ENCODE results near the gene PCK1.

Gene PCK1

DNA sequence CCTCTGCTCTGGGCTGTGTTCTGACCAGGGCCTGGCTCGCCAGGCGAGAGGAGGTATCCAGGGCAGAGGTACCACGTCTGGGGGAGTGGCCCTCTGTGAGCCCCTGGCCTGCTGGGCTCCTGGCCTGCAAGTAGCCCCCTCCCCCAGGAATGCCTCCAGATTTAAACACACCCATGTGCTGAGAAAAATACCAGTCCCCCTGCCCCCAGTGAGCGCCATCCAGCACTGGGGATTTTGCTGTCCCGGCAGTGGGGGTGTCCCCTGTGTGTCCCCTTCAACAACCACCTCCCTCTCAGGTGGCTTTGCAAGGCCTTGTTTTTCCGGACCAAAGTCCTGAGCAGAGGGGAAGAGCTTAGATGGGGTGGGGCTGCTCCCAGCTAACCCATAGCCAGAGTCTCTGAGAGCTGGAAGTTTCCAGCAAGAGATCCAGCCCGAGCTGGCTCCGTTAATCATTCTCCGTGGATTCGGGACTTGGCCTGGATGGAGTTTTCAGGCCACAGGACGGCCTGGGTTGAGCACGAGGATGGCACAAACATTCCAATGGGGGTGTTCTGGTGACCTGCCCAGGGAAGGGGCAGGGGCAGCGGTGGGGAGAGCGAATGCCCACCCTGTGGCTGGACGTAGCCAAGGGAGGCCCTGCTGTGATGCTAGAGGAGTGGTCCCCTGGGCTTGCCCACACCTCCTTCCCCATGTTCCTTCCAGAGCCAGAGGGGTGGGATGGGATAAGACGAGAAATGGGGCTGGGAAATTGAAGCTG lies 29.0 kb downstream of the PCK1 start:
- FAIRE-seq = no peak

DNA sequence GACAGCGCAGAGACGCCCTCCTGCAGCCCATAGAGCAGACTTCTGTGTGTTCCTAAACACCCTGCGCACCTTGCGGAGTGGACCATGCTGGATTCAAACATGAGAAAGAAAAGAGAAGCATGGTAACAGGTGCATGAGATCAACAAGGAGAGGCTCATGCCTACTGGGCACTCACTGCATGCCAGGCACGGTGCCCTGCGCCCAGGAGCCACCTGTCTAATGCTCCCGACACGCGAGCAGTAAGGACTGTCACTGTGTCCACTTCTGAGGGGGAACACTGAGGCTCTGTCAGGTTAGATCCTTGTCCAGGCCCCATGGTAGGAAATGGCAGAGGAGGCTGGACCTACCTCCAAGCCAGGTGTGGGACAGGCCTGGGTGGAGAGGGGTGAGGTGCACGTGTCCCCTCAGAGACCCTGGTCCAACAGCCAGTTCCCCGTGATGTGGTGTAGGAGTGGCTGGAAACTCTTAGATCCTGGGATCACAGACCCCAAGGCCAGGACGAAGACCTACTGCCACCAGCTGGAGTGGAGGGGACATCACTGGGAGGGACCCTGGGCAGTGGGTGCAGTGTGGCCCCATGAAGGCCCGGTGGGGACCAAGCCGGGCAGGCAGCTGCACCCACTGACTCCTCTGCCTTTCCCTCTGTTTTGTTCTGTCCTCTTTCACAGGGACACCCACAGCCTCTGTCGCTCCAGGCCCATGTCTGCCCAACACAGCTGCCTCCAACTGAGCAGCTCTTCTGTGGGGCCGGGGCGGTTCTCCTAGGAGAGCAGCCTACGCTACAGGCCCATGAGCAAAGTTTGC lies 29.8 kb downstream of the PCK1 start:
- no peak for FAIRE-seq

DNA sequence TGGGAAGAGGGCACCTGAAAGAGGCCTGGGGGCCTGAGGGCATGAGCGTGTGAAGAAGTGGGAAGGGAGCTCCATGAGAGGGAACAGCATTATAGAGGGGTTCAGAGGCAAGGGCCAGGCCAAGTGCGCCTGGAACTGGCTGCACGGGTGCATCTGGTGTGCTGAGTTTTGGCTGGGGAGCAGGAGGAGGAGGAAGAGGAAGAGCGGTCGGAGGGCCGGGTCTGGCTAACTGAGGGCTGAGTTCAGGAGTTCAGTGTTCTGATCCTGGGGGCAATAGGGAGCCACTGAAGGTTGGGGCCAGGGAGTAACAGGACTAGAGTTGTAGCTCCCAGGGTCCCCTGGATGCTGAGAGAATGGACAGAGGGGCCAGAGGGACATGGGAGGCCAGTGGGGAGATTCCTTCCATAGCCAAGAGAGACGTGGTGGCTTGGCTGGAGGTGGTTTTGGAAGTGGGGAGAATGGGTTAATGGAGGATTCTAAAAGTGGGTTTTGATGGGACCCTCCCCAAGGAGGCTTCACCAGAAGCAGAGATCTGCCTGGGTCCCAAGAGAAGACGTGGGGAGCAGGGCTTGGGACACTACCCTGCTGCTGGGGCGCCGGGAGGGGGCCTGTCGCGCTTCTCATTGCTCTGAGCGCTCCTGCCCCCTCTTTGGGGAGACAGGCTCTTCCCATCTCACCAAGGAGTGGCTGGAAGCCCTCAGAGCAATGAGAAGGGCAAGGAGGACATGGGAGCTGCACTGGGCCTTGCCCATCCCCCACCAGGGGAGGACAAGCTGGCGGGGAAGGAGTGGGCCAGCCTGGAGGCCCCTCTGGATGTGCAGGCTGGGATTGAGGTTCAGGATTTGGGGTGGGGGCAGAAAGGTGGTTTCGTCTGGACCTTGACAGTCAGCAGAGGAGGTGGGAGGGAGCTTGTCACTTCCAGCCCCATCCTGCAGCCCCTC lies 30.6 kb downstream of the PCK1 start:
- no peak for FAIRE-seq

DNA sequence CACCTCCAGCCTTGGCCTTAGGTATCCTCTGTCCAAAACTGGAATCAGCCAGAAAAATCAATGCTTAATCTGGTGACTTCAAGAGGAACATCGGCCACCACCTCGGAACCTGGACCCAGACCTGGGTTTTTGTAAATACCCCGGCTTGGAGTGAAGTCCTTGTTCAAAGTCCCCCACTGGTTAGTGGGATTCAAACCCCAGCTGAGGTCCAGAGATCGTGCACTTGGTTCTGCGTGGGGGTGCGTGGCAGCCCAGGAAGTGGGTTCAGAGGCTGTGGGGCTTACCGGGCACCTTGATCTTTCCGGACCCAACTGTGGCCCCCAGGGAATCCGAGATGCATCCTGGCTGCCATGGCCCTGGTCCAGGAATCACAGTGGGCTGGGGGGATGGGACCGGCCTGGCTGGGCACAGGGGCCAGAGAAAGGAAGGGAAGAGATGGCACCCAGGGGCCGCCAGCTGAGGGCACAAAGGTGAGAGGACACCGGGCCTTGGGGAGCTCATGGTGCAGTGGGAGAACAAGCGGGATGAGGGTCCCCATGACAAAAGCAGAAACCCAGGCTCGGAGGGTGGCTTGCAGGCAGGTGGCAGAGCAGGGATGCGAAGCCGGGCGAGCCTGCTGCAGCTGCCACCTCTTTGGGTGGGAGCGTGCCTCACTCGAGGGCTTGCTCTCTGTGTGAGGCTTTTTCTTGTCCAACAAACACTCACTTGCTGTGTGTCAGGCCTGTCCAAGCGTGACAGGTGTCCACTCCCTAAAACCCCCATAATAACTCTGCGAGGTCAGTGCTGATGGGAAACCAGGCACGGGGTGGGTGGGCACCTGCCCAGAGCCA lies 31.6 kb downstream of the PCK1 start:
- no peak for FAIRE-seq

DNA sequence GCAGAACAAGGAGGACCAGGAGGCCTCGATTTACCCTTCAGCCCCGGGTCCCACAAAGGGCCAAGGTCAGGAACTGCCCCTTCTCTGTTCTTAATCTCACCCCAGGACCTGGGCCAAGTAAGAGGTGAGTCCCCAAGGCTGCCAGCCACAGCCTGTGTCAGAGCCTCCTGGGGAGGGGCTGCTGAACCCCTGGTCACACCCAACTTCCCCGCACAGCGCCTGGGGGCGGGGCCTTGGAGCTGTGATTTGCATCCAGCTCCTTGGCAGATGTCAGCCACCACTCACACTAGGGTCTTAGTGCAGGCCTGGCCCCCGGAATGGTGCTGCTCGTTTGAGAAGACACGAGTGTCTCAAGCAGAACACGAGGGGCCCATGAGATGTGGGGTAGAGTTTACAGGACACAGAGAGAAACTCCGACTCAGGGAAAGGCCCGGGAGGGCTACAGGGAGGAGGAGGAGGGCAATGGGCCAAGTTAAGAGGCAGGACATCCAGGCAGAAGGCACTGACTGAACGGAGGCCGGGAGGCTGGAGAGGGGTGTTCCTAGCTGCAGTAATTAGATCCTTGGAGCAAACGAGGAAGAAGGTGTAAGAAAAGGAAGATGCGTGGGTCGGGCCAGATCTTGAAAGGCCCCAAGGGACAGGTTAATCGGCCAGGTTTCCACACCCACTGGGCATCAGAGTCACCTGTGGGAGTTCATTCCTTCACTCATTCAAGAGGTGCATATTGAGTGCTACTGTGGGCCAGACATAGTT lies 32.4 kb downstream of the PCK1 start:
- FAIRE-seq = no peak

DNA sequence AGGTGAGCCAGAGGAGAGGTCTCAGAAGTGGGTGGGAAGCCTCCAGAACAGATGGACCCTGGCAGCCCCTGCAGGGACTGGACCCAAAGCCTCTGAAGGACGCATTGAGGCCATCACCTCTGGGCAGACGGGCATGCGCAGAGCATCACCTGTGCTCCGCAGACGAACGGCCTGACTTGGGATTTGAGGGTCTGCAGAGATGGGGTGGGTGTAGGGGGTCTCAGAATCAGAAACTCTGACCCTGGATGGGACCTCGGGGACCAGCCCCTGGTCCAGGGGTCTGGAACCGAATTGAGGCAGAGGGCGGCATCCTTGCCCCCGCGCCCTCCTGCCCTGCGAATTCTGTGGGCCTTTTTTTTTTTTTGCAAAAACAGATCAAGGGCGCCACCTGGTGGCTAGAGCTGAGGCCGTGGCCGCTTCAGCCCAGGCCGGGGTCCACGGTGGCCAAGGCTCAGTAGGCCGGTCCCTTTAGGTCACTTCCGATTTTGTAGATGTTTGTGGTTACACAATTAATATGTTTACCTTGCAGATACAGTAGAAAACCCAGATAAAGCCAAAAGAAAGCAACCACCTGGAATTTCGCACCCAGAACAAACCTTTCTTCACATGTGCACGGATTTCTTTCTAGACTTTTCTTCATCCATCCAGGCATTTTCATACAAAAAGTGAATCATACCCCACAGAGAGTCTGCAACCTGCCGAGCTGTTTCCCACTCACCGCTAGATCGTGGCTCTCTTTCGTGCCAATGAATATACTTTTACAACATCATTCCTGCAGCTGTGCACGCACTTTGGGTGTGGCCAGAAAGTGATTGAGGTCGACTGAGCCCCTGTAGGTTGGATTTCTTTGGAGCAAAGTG lies 33.4 kb downstream of the PCK1 start:
- no peak for FAIRE-seq

DNA sequence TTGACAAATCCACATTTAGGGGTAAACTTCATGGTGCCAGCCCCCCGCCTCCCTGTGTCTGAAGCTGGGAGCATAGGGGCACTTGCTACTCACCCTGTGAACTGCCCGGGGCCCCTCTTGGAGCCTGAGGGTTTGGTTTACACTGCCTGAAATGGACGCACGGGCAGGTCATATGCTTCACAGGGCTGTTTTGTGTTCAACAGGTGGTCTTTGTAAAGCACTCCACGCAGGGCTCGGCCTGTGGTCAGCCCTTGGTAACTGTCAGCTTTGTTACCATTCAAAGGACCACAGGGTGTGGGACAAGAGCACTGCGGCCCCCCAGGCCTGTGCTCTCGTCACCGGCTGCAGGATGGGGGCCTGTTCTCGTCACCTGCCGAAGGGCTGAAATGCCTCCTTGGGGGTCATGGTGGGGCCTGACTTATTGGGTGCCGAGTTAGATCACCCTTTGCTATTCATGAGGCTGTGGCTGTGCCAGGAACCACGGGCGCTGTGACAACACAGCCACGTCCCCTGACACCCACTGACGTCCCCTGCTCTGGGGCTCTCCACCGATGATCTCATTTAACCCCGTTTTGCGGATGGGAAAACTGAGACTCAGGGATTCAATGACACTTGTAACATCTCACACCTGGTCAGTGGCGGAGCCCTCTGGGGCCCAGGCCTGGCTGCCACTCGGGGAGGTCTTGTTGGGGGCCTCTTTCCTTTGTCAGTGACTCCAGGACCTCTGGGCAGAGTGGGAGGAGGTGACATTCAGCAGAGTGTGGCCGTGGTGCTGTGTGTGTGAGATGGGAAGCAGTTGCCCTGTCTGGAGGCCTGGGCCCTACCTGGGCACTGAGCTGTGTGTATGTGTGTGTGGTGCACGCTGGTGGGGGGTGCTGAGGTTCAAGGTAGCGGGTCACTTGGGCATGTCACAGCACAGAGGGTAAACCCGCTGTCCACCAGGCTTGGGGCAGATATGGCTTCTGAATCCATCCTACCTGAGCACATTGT lies 34.4 kb downstream of the PCK1 start:
- FAIRE-seq = no peak

DNA sequence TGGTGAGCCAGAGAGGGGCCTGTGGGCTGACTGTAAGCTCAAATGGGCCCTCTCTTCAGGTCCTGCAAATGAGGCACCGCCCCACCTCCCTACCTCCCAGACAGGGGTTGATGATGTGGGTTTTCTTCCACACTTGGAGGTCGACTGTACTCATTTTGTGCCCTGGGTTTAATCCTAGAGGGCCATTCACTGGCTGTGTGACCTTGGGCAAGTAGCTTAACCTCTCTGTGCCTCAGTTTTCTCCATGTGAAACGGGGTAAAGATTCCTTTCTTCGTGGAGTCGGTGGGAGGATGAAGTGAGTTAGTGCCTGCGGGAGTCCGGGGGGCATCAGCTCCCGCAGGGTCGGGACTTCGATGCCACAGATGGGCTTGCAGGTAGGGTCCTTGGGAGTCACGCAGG lies 35.4 kb downstream of the PCK1 start:
- FAIRE-seq = no peak

DNA sequence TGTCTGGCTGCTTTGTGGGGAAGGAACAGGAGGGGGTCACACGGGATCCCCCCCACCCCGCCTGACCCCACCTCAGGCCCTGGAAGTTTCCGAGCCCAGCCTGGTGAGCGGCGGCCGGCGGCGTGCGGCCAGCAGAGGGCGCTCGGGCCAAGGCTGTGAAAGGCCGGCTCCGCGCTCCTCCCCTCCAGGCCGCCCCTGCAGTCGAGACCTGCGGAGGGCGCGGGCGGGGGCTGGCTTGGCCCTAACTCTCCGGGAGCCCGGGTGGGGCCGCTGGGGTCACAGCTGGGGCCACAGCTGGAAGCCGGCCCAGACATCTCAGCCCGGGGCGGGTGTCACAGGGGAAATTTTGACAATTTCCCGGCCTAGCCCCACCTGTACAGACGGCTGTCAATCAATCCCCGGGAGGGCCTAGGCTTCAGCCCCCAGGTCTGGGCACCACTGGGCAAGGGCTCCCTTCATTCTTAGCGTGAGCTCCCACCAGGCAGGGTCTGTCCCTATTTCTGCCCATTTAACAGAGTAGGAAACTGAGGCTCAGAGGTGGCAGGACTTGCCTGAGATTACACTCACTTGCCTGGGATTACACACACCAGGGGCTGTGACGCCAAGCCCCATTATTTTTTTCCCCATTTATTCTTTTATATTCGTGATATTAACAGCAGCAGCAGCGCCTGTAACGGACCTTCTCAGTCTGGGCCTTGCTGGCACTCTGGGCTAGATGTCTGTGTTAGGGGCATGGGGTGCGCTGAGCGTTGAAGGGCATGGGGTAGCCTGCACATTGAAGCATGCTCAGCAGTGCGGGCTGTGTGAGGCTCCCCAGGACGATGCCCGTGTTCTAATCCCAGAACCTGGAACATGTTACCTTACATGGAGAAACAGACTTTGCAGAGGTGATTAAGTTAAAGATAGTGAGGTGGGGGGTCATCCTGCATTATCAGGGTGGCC lies 36.4 kb downstream of the PCK1 start:
- no peak for FAIRE-seq

DNA sequence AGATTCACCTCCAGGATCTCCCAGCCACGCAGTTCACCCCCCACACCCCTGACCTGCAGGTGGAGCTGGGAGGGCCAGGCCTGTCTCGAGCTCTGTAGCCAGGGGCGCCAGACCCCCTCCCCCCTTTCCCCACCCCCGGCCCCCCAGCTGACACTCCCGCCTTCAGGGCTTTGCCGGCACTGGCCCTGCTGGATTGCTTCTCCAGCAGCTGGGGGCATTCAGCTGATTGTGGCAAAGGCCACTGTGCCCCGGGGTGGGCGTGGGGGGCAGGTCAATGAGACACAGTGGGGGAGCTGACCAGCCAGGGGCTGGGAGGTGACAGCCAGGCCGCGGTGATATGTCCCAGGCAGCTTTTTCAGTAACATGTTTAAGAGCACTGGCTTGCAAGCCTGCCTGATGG lies 37.1 kb downstream of the PCK1 start:
- no peak for FAIRE-seq

DNA sequence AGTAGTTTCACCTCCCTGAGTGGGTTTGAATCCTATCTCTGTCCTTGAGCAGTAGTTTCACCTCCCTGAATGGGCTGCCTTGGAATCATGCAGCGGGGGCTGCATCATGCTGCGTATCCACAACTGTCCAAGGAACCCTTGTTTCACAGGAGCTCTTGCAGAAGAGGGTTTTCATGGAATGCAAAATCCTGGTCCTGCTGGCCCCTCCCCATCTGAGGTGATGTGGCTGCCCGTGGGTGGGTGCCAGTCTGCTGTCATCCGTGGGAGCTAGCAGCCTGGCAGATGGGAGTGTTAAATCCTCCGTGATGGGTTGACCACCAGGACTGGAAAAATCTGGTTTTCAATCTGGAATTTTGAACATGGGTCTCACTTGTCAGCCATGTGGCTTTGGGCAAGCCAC lies 37.6 kb downstream of the PCK1 start:
- FAIRE-seq = no peak

DNA sequence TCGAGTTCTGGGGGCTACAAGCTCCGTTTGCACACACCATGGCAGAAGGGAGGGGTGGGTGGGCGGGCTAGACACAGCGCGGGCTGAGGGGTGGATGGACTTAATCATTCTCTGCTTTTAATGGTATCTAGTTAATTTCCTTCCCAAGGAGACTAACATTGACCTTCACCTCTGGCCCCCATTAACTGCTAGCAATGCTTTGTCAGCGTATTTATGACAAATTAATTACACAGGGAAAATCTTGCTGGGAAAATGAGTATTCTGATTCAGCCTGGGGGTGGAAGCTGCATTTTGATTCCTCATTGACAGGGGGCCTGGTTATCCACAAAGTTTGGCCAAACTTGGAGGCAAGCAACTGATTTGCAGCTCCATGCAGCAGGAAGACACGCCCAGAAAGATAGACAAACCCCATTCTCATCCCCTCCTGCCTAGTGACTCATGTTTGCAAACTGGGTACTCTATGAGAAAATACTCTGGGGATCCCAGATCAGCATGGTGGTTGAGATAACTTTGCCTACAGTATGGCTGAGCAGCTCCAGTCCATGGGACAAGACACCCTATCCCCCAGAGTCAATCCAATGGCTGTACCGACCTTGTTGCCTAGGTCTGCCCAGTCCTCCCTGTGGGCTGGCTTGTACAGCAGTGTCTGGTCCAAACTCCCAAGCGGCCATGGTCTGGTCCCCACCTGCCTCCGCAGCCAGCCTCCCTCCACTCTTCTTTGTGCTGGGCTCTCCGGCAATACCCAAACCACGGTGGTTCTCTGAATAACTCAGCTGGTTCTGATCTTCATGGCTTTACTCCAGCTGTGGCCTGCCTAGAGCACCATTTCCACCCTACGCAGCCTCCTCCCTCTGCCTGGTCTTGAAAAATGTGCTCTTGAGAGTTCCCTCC lies 39.7 kb downstream of the PCK1 start:
- FAIRE-seq = no peak

DNA sequence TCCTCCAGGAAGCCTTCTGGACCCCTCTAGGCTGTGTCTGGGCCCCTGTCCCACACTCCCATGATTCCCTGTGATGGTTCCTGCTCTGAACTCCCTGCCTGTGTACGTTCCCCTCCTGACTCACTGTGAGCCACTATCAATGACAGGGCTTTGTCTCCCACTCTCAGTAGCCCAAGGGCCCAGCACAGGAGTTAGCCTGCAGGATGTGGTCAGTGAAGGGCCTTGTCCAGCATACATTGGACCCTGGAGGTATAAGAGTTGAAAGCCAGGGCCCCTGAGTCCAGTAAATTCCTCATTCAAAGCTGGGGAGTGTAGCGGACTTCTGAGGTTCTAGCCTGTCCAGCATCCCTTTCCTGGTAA lies 40.3 kb downstream of the PCK1 start:
- no peak for FAIRE-seq

DNA sequence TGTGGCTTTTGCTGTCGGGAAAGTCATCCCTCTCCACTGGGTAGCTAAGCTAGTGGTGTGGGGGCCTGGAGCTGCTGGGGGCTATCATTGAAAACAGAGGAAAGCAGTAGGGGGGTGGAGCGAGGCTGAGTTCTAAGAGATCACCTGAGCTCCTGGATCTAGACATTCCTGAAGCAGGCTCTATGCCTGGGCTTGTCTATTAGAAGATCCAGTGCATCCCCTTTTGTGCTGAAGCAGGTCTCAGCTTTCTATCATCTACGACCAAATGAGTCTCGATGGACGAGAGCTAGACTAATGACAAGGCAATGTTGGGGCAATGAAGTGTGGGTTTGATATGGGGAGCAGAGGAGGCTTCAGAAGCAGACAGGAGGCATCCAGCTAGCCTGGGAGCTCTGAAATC lies 40.8 kb downstream of the PCK1 start:
- FAIRE-seq = no peak

DNA sequence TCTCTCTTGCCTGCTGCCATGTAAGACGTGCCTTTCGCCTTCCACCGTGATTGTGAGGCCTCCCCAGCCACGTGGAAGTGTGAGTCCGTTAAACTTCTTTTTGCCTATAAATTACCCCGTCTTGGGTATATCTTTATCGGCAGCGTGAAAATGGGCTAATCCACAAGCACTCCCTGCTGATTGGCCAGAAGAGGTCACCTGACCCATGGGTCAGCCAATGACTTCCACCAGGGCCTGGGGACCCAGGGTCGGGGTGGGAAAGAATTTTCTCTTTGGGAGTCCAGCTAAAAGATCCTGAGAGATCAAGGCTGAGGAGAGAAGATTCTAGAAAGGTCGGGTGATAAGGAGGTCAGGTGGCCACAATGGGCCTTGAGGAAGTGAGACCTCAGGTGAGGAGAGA lies 42.2 kb downstream of the PCK1 start:
- no peak for FAIRE-seq

DNA sequence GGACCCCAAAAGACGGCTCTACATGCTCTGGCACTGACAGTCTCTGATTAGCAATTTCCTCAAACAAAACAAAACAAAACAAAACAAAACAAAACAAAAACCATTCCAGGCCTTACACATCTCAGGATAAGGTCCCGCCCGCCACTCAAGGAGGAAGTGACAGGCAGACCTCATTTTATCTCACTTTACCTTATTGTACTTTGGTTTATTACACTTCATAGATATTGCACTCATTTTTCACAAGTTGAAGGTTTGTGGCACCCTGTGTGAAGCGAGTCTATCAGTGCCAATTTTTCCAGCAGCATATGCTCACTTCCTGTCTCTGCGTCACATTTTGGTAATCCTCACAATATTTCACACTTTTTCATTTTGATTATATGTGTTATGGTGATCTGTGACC lies 44.1 kb downstream of the PCK1 start:
- FAIRE-seq = no peak

DNA sequence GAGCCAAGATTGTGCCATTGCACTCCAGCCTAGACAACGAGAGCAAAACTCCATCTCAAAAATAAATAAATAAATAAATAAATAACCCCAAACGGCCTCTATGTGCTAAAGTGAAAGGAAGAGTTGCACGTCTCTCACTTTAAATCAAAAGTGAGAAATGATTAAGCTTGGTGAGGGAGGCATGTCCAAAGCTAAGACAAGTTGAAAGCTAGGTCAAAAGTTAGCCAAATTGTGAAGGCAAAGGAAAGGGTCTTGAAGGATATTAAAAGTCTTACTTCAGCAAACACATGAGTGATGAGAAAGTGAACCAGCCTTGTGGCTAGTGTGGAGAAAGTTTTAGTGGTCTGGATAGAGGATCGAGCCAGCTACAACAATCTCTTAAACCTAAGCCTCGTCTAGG lies 45.0 kb downstream of the PCK1 start:
- FAIRE-seq = no peak
